Measurements from ENCODE around the gene ARPP19. TPM values are rescaled to one million over a fixed set of nuclear protein-coding genes. Genes with fewer than 3 reads are reported as not detected.

The ARPP19 gene
- total RNA-seq, 1 donor from 2014 or later, result 213 TPM

- Mint-ChIP-seq H3K4me1 (peaks cover 7% of the 10 kb centered on the region), H3K4me3 (no peak overlapping the region), H3K27ac (ENCODE audit: unreplicated experiment) (no peak overlapping the region), H3K36me3 (ENCODE audit: low read depth) (no peaks in the 10 kb centered on the region), H3K27me3 (ENCODE audit: low read depth) (no peaks in the 10 kb centered on the region), H3K9me3 (no peaks in the 10 kb centered on the region)
- DNase-seq (ENCODE audit: low read depth, low spot score), result no peak
- no peak for TF ChIP-seq CTCF (conservative IDR thresholded peaks at IDR 0.05)
Measured at GRCh38 chr15:52499506-52499905, 69.3 kb downstream of the ARPP19 start.

- no peak for TF ChIP-seq CTCF (conservative IDR thresholded peaks at IDR 0.05)
- DNase-seq (ENCODE audit: low read depth, low spot score), result no peak
- Mint-ChIP-seq H3K4me1 (peaks cover 7% of the 10 kb centered on the region), H3K27ac (ENCODE audit: unreplicated experiment) (no peak overlapping the region), H3K36me3 (ENCODE audit: low read depth) (no peaks in the 10 kb centered on the region), H3K9me3 (no peaks in the 10 kb centered on the region), H3K4me3 (no peak overlapping the region), H3K27me3 (ENCODE audit: low read depth) (no peaks in the 10 kb centered on the region)
Measured at GRCh38 chr15:52498706-52499105, 70.1 kb downstream of the ARPP19 start.

Other genes starting within 250 kb of the ARPP19 start
- 27.1 and 29.1 TPM in 2 replicates for gene MYO5A, start 40.1 kb downstream of the ARPP19 start, total RNA-seq
- gene ATOSA, start 110.4 kb upstream of the ARPP19 start, total RNA-seq, result 14.9 and 15.8 TPM in 2 replicates
- gene ONECUT1, start 221.3 kb upstream of the ARPP19 start, total RNA-seq, result 36.5 and 41.6 TPM in 2 replicates